Tibial artery (tissue), 4 donors: ENCODE results near the gene TNKS1BP1.

Experiments
- DNase-seq, 2 donors: peaks; one replicate each; pipeline ENCODE4 v3.0.0-alpha.2; 2019
- H3K27ac ChIP-seq, 2 donors: fragments of 200-600 bp; sonication (generic) in 1 of 2; 1 replicate in 1 of 2; 2 replicates in 1 of 2; pipeline ENCODE4 v1.5.1; 2018 to 2019; ENCODE audit warnings: mild to moderate bottlenecking in 1 of 2
- H3K27me3 ChIP-seq, 2 donors: fragments of 200-600 bp; sonication (generic) in 1 of 2; one replicate each; pipeline versions ENCODE4 v1.5.1 to v1.6.0; 2016 to 2019
- H3K36me3 ChIP-seq, 3 donors: fragments of 200-600 bp; sonication (generic) in 2 of 3; one replicate each; pipeline ENCODE4 v1.5.1; 2016 to 2019; ENCODE audit warnings: mild to moderate bottlenecking in 2 of 3
- H3K4me1 ChIP-seq, 4 donors: fragments of 200-600 bp; sonication (generic) in 2 of 4; 1 replicate in 3 of 4; 2 replicates in 1 of 4; pipeline ENCODE4 v1.5.1; 2016 to 2019
- H3K4me3 ChIP-seq, 2 donors: fragments of 200-600 bp; sonication (generic) in 1 of 2; 1 replicate in 1 of 2; 2 replicates in 1 of 2; pipeline ENCODE4 v1.5.1; 2018 to 2019; ENCODE audit warnings: mild to moderate bottlenecking in 2 of 2
- H3K9me3 ChIP-seq, 3 donors: fragments of 200-600 bp; sonication (generic) in 1 of 3; one replicate each; pipeline ENCODE4 v1.5.1; 2016 to 2019
- intact Hi-C: fragments of 100-400 bp; cut with DNase I; formaldehyde crosslinking; loops from one replicate; pipeline ENCODE4 v1.15.0; 2023; ENCODE audit warnings: low total_unique reads
- TF ChIP-seq, protein P1 (sequence below), 2 experiments: fragments of 200-600 bp in 1 of 2; fragments of 450-650 bp in 1 of 2; IDR thresholded peaks; one replicate each; pipeline ENCODE4 v1.5.1; 2017 to 2019; ENCODE audit warnings: antibody characterized with exemption in 2 of 2, mild to moderate bottlenecking in 1 of 2, moderate library complexity in 1 of 2

Gene TNKS1BP1

DNA sequence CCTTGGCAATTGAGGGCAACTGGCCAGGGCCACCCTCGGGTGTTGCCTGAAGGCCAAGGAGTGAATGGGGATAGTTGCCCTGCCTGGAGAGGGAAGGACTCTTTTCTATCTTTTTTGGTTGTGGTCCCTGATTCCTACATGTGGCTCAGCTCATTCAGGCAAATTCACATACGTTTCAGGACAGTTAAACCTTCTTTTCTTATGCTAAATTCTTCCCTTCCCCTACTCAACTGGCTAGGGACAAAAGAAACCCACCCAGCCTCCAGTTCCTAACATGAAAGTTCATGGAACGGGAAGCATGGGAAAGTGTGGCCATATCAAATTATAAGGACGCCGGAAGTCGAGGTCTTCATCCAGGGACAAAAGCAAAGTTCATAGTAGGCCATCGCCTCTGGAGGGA is 61.4 kb downstream of the TNKS1BP1 start:
- H3K4me3 ChIP-seq, result no peak overlapping the region
- intact Hi-C loops, result no loop called here
- no peaks in the 10 kb centered on the region for H3K4me1 ChIP-seq
- H3K36me3 ChIP-seq, result no peaks in the 10 kb centered on the region
- TF ChIP-seq, protein P1, sequence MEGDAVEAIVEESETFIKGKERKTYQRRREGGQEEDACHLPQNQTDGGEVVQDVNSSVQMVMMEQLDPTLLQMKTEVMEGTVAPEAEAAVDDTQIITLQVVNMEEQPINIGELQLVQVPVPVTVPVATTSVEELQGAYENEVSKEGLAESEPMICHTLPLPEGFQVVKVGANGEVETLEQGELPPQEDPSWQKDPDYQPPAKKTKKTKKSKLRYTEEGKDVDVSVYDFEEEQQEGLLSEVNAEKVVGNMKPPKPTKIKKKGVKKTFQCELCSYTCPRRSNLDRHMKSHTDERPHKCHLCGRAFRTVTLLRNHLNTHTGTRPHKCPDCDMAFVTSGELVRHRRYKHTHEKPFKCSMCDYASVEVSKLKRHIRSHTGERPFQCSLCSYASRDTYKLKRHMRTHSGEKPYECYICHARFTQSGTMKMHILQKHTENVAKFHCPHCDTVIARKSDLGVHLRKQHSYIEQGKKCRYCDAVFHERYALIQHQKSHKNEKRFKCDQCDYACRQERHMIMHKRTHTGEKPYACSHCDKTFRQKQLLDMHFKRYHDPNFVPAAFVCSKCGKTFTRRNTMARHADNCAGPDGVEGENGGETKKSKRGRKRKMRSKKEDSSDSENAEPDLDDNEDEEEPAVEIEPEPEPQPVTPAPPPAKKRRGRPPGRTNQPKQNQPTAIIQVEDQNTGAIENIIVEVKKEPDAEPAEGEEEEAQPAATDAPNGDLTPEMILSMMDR (IDR thresholded peaks at IDR 0.05), result no peak
- no peaks in the 10 kb centered on the region for H3K27me3 ChIP-seq
- DNase-seq, result no peak
- H3K27ac ChIP-seq, result no peak overlapping the region
- no peaks in the 10 kb centered on the region for H3K9me3 ChIP-seq

DNA sequence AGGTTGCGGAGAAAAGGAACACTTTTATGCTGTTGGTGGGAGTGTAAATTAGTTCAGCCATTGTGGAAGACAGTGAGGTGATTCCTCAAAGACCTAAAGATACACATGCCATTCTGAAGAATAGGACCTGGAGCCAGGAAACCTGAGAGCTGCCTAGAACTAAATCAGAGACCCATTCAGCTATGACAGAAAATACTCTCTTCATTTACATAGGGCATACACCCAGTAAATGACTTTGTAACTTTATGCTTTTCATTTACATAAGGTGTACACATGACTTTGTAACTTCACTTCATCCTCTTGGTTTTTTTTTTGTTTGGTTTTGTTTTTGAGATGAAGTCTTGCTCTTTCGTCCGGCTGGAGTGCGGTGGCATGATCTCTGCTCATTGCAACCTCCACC is 62.6 kb downstream of the TNKS1BP1 start:
- H3K9me3 ChIP-seq, result no peaks in the 10 kb centered on the region
- H3K4me1 ChIP-seq, result no peaks in the 10 kb centered on the region
- no peak overlapping the region for H3K4me3 ChIP-seq
- TF ChIP-seq, protein P1 (IDR thresholded peaks at IDR 0.05), result no peak
- H3K36me3 ChIP-seq, result no peaks in the 10 kb centered on the region
- H3K27me3 ChIP-seq, result no peaks in the 10 kb centered on the region
- intact Hi-C loops, result no loop called here
- no peak overlapping the region for H3K27ac ChIP-seq
- DNase-seq, result no peak

GRCh38 chr11:57260937-57261783 is 63.6 kb downstream of the TNKS1BP1 start:
- intact Hi-C loops, result no loop called here
- Histone ChIP-seq H3K36me3 (no peaks in the 10 kb centered on the region), H3K27me3 (no peaks in the 10 kb centered on the region), H3K4me3 (no peak overlapping the region), H3K27ac (no peak overlapping the region), H3K4me1 (no peaks in the 10 kb centered on the region), H3K9me3 (peaks cover 0 to 7% (median 3%) of the 10 kb centered on the region in 3 donors)
- no peak for DNase-seq
- TF ChIP-seq, protein P1 (IDR thresholded peaks at IDR 0.05), result no peak

DNA sequence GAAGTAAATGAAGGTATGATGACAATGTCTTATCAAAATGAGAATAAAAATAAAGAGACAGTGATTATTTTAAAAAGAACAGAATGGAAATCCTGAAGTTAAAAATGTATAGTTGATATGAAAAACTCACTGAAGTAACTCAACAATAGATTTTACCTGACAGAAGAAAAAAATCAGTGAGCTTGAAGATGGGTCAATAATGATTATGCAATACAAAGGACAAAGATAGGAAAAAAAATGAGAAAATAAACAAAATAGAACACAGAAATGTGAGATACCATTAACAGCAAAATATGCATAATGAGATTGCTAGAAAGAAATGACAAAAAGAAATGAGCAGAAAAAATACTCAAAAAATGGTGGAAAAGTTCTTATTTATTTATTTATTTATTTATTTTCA is 68.6 kb downstream of the TNKS1BP1 start:
- DNase-seq, result no peak
- Histone ChIP-seq H3K4me3 (no peak overlapping the region), H3K4me1 (no peaks in the 10 kb centered on the region), H3K27ac (no peak overlapping the region), H3K36me3 (no peaks in the 10 kb centered on the region), H3K9me3 (peaks cover 0 to 7% (median 3%) of the 10 kb centered on the region in 3 donors), H3K27me3 (peaks cover 0 to 3% of the 10 kb centered on the region in 2 donors)
- TF ChIP-seq, protein P1 (IDR thresholded peaks at IDR 0.05), result no peak
- intact Hi-C loops, result no loop called here

GRCh38 chr11:57255618-57256017 is 69.1 kb downstream of the TNKS1BP1 start:
- Histone ChIP-seq H3K9me3 (peaks cover 0 to 7% (median 3%) of the 10 kb centered on the region in 3 donors), H3K4me3 (no peak overlapping the region), H3K4me1 (no peaks in the 10 kb centered on the region), H3K27ac (no peak overlapping the region), H3K36me3 (no peaks in the 10 kb centered on the region), H3K27me3 (peaks cover 0 to 6% of the 10 kb centered on the region in 2 donors)
- intact Hi-C loops, result loop anchor here (2.0 kb wide), 1 partner anchor 413 kb away; no protein-coding TSS in a partner anchor
- DNase-seq, result no peak
- TF ChIP-seq, protein P1 (IDR thresholded peaks at IDR 0.05), result no peak
